ENCODE measurements around the gene PTPRT.

PTPRT gene

GRCh38 chr20:43210901-43211300 is 21.2 kb upstream of the PTPRT start:
- WGBS: 34% methylated on average over 3 of the region's 3 CpGs
- no peak overlapping the region for H3K9ac ChIP-seq (ENCODE audit: low read length)
- H3K4me1 ChIP-seq (ENCODE audit: control insufficient read depth, insufficient read depth, low read depth, low read length): no peaks in the 10 kb centered on the region
- no peak overlapping the region for H4K91ac ChIP-seq (ENCODE audit: low read length)
- H3K4me2 ChIP-seq (ENCODE audit: low read length, poor library complexity, severe bottlenecking): no peak overlapping the region
- peaks cover 0 to 44% of the 10 kb centered on the region in 2 experiments for H3K27me3 ChIP-seq (ENCODE audit: control insufficient read depth in 1 of 2, insufficient read depth in 1 of 2, low read length in 2 of 2)
- H3K14ac ChIP-seq (ENCODE audit: low read length in 2 of 2): no peak overlapping the region
- H3K9me3 ChIP-seq (ENCODE audit: control insufficient read depth, low read length): peaks cover 8% of the 10 kb centered on the region
- H3K18ac ChIP-seq (ENCODE audit: low read depth in 1 of 2, low read length in 2 of 2): no peak overlapping the region
- H3K27ac ChIP-seq (ENCODE audit: low read length, poor library complexity, severe bottlenecking): no peak overlapping the region
- no peak overlapping the region for H2BK15ac ChIP-seq (ENCODE audit: low read depth, poor library complexity, severe bottlenecking)
- no peak overlapping the region for H2AK5ac ChIP-seq (ENCODE audit: low read length, severe bottlenecking)
- H2AFZ ChIP-seq (ENCODE audit: low read depth, low read length): no peak overlapping the region
- H2BK5ac ChIP-seq (ENCODE audit: low read depth, low read length, poor library complexity, severe bottlenecking): no peak overlapping the region
- no peaks in the 10 kb centered on the region for H3K36me3 ChIP-seq (ENCODE audit: control insufficient read depth in 1 of 2, insufficient read depth in 2 of 2, low read depth in 1 of 2, low read length in 2 of 2)
- DNase-seq: no peak
- H2BK12ac ChIP-seq (ENCODE audit: low read length in 2 of 2): no peak overlapping the region
- no peak overlapping the region for H3K4ac ChIP-seq (ENCODE audit: low read depth in 1 of 2, low read length in 2 of 2)
- no peak overlapping the region for H3K23ac ChIP-seq (ENCODE audit: low read length in 2 of 2)
- no peak overlapping the region for H3K4me3 ChIP-seq (ENCODE audit: insufficient read depth in 1 of 2, low read depth in 1 of 2, low read length in 2 of 2)
- H3K79me1 ChIP-seq (replicated peaks; ENCODE audit: low read length, poor library complexity, severe bottlenecking): no peaks in the 10 kb centered on the region
- no peak overlapping the region for H4K8ac ChIP-seq (ENCODE audit: low read length)
- H2BK120ac ChIP-seq (ENCODE audit: low read depth, low read length): no peak overlapping the region

DNA sequence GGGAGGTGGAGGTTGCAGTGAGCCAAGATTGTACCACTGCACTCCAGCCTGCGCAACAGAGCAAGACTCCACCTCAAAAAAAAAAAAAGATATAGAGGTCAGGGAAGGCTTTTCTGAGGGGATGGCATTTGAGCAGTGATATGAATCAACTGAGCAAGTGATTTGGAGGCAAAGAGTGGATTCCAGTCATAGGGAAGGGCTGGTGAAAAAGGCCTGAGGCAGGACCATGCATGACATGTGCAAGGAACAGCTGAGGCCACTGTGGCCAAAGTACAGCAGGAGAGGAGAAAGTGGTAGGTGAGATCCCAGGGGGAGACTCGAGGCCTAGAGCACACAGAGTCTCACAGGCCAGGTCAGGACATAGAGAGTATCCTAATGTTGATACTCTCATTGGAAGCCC is 20.1 kb upstream of the PTPRT start:
- Histone ChIP-seq H3K9ac (ENCODE audit: low read length) (no peak overlapping the region), H3K36me3 (ENCODE audit: control insufficient read depth in 1 of 2, insufficient read depth in 2 of 2, low read depth in 1 of 2, low read length in 2 of 2) (no peaks in the 10 kb centered on the region), H2BK12ac (ENCODE audit: low read length in 2 of 2) (no peak overlapping the region), H3K4me2 (ENCODE audit: low read length, poor library complexity, severe bottlenecking) (no peak overlapping the region), H3K9me3 (ENCODE audit: control insufficient read depth, low read length) (peaks cover 12% of the 10 kb centered on the region), H3K18ac (ENCODE audit: low read depth in 1 of 2, low read length in 2 of 2) (no peak overlapping the region), H3K79me1 (replicated peaks; ENCODE audit: low read length, poor library complexity, severe bottlenecking) (no peaks in the 10 kb centered on the region), H3K27me3 (ENCODE audit: control insufficient read depth in 1 of 2, insufficient read depth in 1 of 2, low read length in 2 of 2) (peaks cover 0 to 34% of the 10 kb centered on the region in 2 experiments), H2AFZ (ENCODE audit: low read depth, low read length) (no peak overlapping the region), H2AK5ac (ENCODE audit: low read length, severe bottlenecking) (no peak overlapping the region), H3K4me1 (ENCODE audit: control insufficient read depth, insufficient read depth, low read depth, low read length) (no peaks in the 10 kb centered on the region), H4K8ac (ENCODE audit: low read length) (no peak overlapping the region), H2BK15ac (ENCODE audit: low read depth, poor library complexity, severe bottlenecking) (no peak overlapping the region), H3K23ac (ENCODE audit: low read length in 2 of 2) (no peak overlapping the region), H3K27ac (ENCODE audit: low read length, poor library complexity, severe bottlenecking) (no peak overlapping the region), H2BK120ac (ENCODE audit: low read depth, low read length) (no peak overlapping the region), H4K91ac (ENCODE audit: low read length) (no peak overlapping the region), H3K14ac (ENCODE audit: low read length in 2 of 2) (no peak overlapping the region), H2BK5ac (ENCODE audit: low read depth, low read length, poor library complexity, severe bottlenecking) (no peak overlapping the region), H3K4me3 (ENCODE audit: insufficient read depth in 1 of 2, low read depth in 1 of 2, low read length in 2 of 2) (no peak overlapping the region), H3K4ac (ENCODE audit: low read depth in 1 of 2, low read length in 2 of 2) (no peak overlapping the region)
- 8% methylated on average over 1 of the region's 2 CpGs for WGBS
- DNase-seq: no peak

DNA sequence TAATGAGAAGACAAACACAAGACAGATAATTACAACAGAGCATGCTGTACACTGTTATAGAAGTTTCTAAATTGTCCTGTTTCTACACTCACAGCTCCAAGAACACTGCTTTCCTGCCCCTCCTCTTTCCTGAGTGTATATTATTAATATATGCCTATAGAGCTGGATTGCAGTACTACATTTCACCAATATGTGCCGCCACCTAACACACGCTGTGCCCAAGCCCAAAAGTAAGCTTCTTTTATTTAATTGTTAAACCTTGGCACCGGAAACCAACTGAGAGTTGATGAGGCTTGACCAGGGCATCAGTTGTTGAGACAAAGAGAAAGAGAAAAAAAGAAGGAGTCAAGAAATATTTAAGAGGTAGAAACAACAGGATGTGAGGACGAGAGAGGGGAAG is 16.0 kb upstream of the PTPRT start:
- no peak overlapping the region for H2BK120ac ChIP-seq (ENCODE audit: low read depth, low read length)
- no peak overlapping the region for H3K4me3 ChIP-seq (ENCODE audit: insufficient read depth in 1 of 2, low read depth in 1 of 2, low read length in 2 of 2)
- no peak overlapping the region for H4K8ac ChIP-seq (ENCODE audit: low read length)
- no peak overlapping the region for H3K4me2 ChIP-seq (ENCODE audit: low read length, poor library complexity, severe bottlenecking)
- H3K79me1 ChIP-seq (replicated peaks; ENCODE audit: low read length, poor library complexity, severe bottlenecking): no peaks in the 10 kb centered on the region
- H4K91ac ChIP-seq (ENCODE audit: low read length): no peak overlapping the region
- WGBS: 68% methylated on average over 3 of the region's 4 CpGs
- peaks cover 0 to 12% of the 10 kb centered on the region in 2 experiments for H3K27me3 ChIP-seq (ENCODE audit: control insufficient read depth in 1 of 2, insufficient read depth in 1 of 2, low read length in 2 of 2)
- no peaks in the 10 kb centered on the region for H3K4me1 ChIP-seq (ENCODE audit: control insufficient read depth, insufficient read depth, low read depth, low read length)
- no peak overlapping the region for H3K18ac ChIP-seq (ENCODE audit: low read depth in 1 of 2, low read length in 2 of 2)
- no peak overlapping the region for H3K4ac ChIP-seq (ENCODE audit: low read depth in 1 of 2, low read length in 2 of 2)
- no peak overlapping the region for H2AFZ ChIP-seq (ENCODE audit: low read depth, low read length)
- no peak overlapping the region for H3K14ac ChIP-seq (ENCODE audit: low read length in 2 of 2)
- no peak overlapping the region for H3K23ac ChIP-seq (ENCODE audit: low read length in 2 of 2)
- no peak overlapping the region for H3K27ac ChIP-seq (ENCODE audit: low read length, poor library complexity, severe bottlenecking)
- DNase-seq: no peak
- H3K9me3 ChIP-seq (ENCODE audit: control insufficient read depth, low read length): peaks cover 12% of the 10 kb centered on the region
- H3K9ac ChIP-seq (ENCODE audit: low read length): no peak overlapping the region
- H2AK5ac ChIP-seq (ENCODE audit: low read length, severe bottlenecking): no peak overlapping the region
- no peak overlapping the region for H2BK12ac ChIP-seq (ENCODE audit: low read length in 2 of 2)
- no peak overlapping the region for H2BK15ac ChIP-seq (ENCODE audit: low read depth, poor library complexity, severe bottlenecking)
- no peak overlapping the region for H2BK5ac ChIP-seq (ENCODE audit: low read depth, low read length, poor library complexity, severe bottlenecking)
- no peaks in the 10 kb centered on the region for H3K36me3 ChIP-seq (ENCODE audit: control insufficient read depth in 1 of 2, insufficient read depth in 2 of 2, low read depth in 1 of 2, low read length in 2 of 2)

DNA sequence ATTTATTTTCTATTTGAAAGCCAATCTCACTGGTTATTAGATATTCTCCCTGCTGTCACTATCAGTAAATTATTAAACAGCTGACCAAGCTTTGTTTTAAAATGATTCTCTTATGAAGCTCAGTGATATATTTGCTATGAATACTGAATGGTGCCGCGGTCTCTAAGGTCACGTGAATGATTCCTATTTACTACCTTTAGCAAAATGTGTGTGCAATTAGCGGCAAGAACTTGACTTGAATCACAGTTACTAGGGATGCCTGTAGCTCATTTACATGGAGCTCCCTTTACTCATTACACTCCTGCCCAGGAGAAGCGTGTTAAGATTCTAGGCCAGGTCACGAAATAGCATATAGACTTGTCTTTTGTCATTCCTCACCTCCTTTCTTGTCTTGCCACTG is 12.4 kb upstream of the PTPRT start:
- no peak overlapping the region for H3K4me3 ChIP-seq (ENCODE audit: insufficient read depth in 1 of 2, low read depth in 1 of 2, low read length in 2 of 2)
- no peaks in the 10 kb centered on the region for H3K36me3 ChIP-seq (ENCODE audit: control insufficient read depth in 1 of 2, insufficient read depth in 2 of 2, low read depth in 1 of 2, low read length in 2 of 2)
- no peak overlapping the region for H2BK5ac ChIP-seq (ENCODE audit: low read depth, low read length, poor library complexity, severe bottlenecking)
- no peaks in the 10 kb centered on the region for H3K79me1 ChIP-seq (replicated peaks; ENCODE audit: low read length, poor library complexity, severe bottlenecking)
- 89% methylated on average over 6 of the region's 6 CpGs for WGBS
- H3K4ac ChIP-seq (ENCODE audit: low read depth in 1 of 2, low read length in 2 of 2): no peak overlapping the region
- H3K23ac ChIP-seq (ENCODE audit: low read length in 2 of 2): no peak overlapping the region
- no peak overlapping the region for H3K18ac ChIP-seq (ENCODE audit: low read depth in 1 of 2, low read length in 2 of 2)
- no peak overlapping the region for H2BK120ac ChIP-seq (ENCODE audit: low read depth, low read length)
- DNase-seq: no peak
- no peak overlapping the region for H3K4me2 ChIP-seq (ENCODE audit: low read length, poor library complexity, severe bottlenecking)
- peaks cover 0 to 8% of the 10 kb centered on the region in 2 experiments for H3K27me3 ChIP-seq (ENCODE audit: control insufficient read depth in 1 of 2, insufficient read depth in 1 of 2, low read length in 2 of 2)
- H2AFZ ChIP-seq (ENCODE audit: low read depth, low read length): no peak overlapping the region
- no peak overlapping the region for H3K14ac ChIP-seq (ENCODE audit: low read length in 2 of 2)
- H3K27ac ChIP-seq (ENCODE audit: low read length, poor library complexity, severe bottlenecking): no peak overlapping the region
- H3K9ac ChIP-seq (ENCODE audit: low read length): no peak overlapping the region
- H4K8ac ChIP-seq (ENCODE audit: low read length): no peak overlapping the region
- H2BK15ac ChIP-seq (ENCODE audit: low read depth, poor library complexity, severe bottlenecking): no peak overlapping the region
- no peak overlapping the region for H2BK12ac ChIP-seq (ENCODE audit: low read length in 2 of 2)
- no peak overlapping the region for H2AK5ac ChIP-seq (ENCODE audit: low read length, severe bottlenecking)
- peaks cover 4% of the 10 kb centered on the region for H3K9me3 ChIP-seq (ENCODE audit: control insufficient read depth, low read length)
- no peaks in the 10 kb centered on the region for H3K4me1 ChIP-seq (ENCODE audit: control insufficient read depth, insufficient read depth, low read depth, low read length)
- no peak overlapping the region for H4K91ac ChIP-seq (ENCODE audit: low read length)
